ENCODE results near the gene LTB4R. TPM values are rescaled to one million over a fixed set of nuclear protein-coding genes. Genes with fewer than 3 reads are reported as not detected.

LTB4R gene
- total RNA-seq, 2 experiments from 2014 or later: 10.6 to 11.4 TPM

DNA sequence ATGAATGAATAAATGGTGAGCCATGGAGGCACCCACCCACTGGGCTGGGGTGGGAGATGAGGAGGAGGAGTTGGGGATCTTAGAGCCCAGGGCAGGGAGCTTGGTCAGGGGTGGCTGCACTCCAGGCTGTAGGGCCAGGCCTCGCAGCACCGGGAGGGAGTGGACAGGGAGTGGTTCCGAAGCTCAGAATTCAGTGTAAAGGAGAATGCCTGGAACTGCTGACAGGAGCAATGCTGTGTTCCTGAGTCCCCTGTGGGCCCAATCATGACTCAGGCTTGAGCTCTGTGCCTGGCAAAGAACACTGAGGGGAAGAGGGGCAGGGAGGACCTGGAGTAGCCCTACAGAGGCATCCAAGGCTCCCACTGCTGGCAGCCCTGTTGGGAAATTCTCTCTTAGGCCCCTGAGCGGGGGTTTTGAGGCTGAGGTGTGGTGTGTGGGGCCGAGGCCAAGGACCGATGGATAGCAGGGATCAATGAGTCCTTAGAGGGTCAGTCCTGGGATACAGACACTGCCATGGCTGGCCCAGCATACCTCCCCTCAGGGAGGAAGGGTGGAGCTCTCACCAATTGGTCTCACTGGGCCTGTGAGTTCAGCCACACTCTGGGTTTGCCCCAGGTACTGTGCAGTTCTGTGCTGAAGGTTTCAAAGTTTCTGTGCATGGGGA is 30.4 kb upstream of the LTB4R start:
- H3K27ac Mint-ChIP-seq: peak overlapping the region; percentile 47
- H3K4me1 Mint-ChIP-seq (ENCODE audit: low read depth): peaks cover 44% of the 10 kb centered on the region
- no peak for DNase-seq
- no peaks in the 10 kb centered on the region for H3K9me3 Mint-ChIP-seq
- CTCF ChIA-PET: interaction anchor here (1.1 to 10.8 kb wide), 10 partner anchors 9 to 156 kb away, joined by 3 to 154 read pairs (median 8); partner anchors contain the start of genes CIDEB, DHRS1, NOP9 and TINF2
- H3K36me3 Mint-ChIP-seq (ENCODE audit: low read depth): peaks cover 3% of the 10 kb centered on the region
- no peak overlapping the region for H3K4me3 Mint-ChIP-seq
- H3K27me3 Mint-ChIP-seq (ENCODE audit: low read depth): no peaks in the 10 kb centered on the region
- intact Hi-C loops (cut with micrococcal nuclease): no loop called here

DNA sequence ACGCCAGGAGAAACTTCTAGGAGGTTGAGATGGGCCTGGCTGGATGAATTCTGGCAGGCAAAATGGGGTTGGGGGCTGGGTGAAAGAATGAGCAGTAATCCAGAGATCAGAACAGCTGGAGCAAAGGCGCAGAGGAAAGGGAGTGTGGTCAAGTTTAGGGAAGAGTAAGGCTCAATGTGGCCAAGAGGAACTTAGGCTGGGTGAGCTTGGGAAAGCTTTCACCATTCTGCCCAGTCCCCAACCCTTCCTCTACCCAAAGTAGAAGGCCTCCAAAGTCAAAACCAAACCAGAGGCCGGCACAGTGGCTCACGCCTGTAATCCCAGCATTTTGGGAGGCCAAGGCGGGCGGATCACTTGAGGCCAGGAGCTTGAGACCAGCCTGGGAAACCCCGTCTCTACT is 29.7 kb upstream of the LTB4R start:
- peaks cover 42% of the 10 kb centered on the region for H3K4me1 Mint-ChIP-seq (ENCODE audit: low read depth)
- peaks cover 3% of the 10 kb centered on the region for H3K36me3 Mint-ChIP-seq (ENCODE audit: low read depth)
- intact Hi-C loops (cut with micrococcal nuclease): no loop called here
- CTCF ChIA-PET: interaction anchor here (1.2 to 10.8 kb wide), 7 partner anchors 9 to 39 kb away, joined by 3 to 154 read pairs (median 31); partner anchors contain the start of genes CIDEB, DHRS1, NOP9 and RABGGTA
- H3K27ac Mint-ChIP-seq: no peak overlapping the region
- DNase-seq: no peak
- no peaks in the 10 kb centered on the region for H3K27me3 Mint-ChIP-seq (ENCODE audit: low read depth)
- no peak overlapping the region for H3K4me3 Mint-ChIP-seq
- H3K9me3 Mint-ChIP-seq: no peaks in the 10 kb centered on the region

DNA sequence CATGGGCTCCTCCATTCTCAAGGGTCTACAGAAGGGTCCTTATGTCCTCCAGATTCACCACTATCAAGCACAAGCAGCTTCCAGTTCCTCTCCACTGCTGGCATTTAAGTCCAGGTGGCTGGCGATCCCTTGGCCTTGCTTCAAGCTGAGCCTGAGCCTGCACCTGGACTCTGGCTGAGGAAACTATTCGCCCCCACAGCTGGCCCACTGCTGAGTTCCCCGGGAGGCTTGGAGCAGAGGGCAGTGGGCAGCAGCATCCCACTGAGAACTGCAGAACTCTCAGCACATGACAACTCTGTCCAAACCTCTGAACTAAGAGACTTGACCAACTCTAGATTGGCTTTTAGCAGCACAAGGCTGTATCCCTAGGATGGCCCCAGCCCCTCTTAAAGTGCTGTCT is 28.6 kb upstream of the LTB4R start:
- intact Hi-C loops (cut with micrococcal nuclease): no loop called here
- no peak overlapping the region for H3K27ac Mint-ChIP-seq
- no peaks in the 10 kb centered on the region for H3K27me3 Mint-ChIP-seq (ENCODE audit: low read depth)
- H3K4me1 Mint-ChIP-seq (ENCODE audit: low read depth): peaks cover 33% of the 10 kb centered on the region
- CTCF ChIA-PET: interaction anchor here (1.6 to 10.8 kb wide), 6 partner anchors 9 to 40 kb away, joined by 4 to 154 read pairs (median 24); partner anchors contain the start of genes CIDEB, DHRS1, NOP9 and RABGGTA
- H3K4me3 Mint-ChIP-seq: no peak overlapping the region
- no peaks in the 10 kb centered on the region for H3K9me3 Mint-ChIP-seq
- no peak for DNase-seq
- peaks cover 3% of the 10 kb centered on the region for H3K36me3 Mint-ChIP-seq (ENCODE audit: low read depth)

DNA sequence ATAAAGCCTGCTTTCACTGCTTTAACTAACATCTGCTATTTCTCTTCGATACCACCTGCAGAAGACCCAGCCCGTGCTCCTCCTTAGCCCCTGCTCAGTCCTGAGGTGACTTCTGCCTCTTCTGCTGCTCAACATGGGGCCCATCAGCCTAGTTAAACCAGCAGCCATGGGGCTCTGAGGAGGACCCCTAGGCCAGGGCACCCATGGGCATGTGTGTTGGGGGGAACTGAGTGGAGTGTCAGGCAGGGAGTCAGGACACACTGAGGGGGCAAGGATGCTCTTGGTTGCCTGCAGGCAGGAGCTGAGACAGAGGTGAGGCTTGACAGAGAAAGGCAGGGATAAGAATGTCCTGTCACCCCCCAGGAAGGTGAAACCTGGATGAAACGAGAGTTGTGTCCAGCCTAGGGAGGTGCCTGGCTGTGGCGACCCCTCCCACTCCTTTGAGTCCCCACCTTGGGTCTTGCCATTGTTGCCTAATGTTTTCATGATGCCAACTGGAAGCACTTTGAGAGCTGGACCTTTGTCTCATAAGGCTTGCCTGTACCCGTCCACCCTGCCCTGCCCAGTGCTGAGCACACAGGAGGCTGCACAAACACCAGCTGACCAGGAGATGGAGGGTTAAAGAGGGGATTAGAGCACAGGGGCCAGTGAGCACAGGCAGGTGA is 27.4 kb upstream of the LTB4R start:
- DNase-seq: no peak
- peaks cover 1% of the 10 kb centered on the region for H3K36me3 Mint-ChIP-seq (ENCODE audit: low read depth)
- no peak overlapping the region for H3K27ac Mint-ChIP-seq
- CTCF ChIA-PET: interaction anchor here (1.4 to 10.8 kb wide), 6 partner anchors 10 to 41 kb away, joined by 6 to 154 read pairs (median 24); partner anchors contain the start of genes CIDEB, DHRS1, NOP9 and TINF2
- no peak overlapping the region for H3K4me3 Mint-ChIP-seq
- H3K27me3 Mint-ChIP-seq (ENCODE audit: low read depth): no peaks in the 10 kb centered on the region
- no peaks in the 10 kb centered on the region for H3K9me3 Mint-ChIP-seq
- intact Hi-C loops (cut with micrococcal nuclease): no loop called here
- peaks cover 26% of the 10 kb centered on the region for H3K4me1 Mint-ChIP-seq (ENCODE audit: low read depth)

DNA sequence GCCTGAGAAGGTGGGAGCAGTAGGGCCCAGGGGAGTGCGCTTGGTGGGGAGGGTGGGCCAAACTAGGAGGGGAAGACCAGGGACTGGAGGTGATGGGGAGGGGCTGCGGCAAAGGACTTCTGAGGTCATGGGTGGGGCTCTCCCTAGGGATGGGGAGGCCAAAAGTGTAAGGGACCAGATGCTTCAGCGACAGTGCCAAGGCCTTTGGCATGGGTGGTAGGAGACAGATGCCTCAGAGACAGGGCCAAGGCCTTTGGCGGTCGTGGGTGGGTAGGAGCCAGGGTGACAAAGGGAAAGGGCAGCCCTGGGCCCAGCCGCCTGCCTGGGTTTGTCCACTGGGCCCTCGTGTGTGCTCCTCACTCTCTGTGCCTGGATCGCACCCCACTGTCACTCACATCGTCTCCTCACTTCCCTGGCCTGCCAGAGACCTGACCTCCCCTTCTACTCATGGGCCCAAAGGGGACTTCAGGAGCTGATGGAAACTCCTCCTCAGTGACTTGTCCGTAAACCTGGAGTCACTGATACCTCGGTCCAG is 26.7 kb upstream of the LTB4R start:
- no peaks in the 10 kb centered on the region for H3K9me3 Mint-ChIP-seq
- DNase-seq: no peak

DNA sequence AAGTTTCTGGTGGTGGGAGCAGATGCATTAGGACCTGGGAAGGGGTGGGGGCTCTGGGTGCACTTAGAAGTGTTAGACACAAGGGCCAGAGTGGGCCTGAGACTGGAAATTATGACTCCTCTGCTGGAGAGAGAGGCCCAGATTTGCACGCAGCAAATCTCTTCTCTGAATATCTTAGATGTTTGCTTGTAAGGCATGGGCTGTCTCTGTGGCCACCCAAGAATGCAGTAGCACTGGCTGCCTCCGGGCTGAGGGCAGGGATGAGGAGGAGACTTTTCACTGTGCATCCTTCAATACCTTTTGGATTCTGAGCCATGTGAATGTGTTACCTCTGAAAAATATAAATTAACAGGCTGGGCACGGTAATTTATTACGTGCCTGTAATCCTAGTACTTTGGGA is 26.0 kb upstream of the LTB4R start:
- intact Hi-C loops (cut with micrococcal nuclease): no loop called here
- Mint-ChIP-seq H3K9me3 (no peaks in the 10 kb centered on the region), H3K27me3 (ENCODE audit: low read depth) (no peaks in the 10 kb centered on the region), H3K4me1 (ENCODE audit: low read depth) (peaks cover 25% of the 10 kb centered on the region), H3K27ac (no peak overlapping the region), H3K4me3 (no peak overlapping the region), H3K36me3 (ENCODE audit: low read depth) (peaks cover 6% of the 10 kb centered on the region)
- CTCF ChIA-PET: interaction anchor here (1.4 kb wide), 1 partner anchor 12 kb away, joined by 6 read pairs; no protein-coding TSS in a partner anchor
- DNase-seq: no peak

More for the DNA sequence above, 26.7 kb upstream of the LTB4R start:
- intact Hi-C loops (cut with micrococcal nuclease): no loop called here
- Mint-ChIP-seq H3K27me3 (ENCODE audit: low read depth) (no peaks in the 10 kb centered on the region), H3K4me1 (ENCODE audit: low read depth) (peaks cover 25% of the 10 kb centered on the region), H3K4me3 (no peak overlapping the region), H3K36me3 (ENCODE audit: low read depth) (peaks cover 1% of the 10 kb centered on the region), H3K27ac (no peak overlapping the region)
- CTCF ChIA-PET: interaction anchor here (1.4 to 7.9 kb wide), 3 partner anchors 10 to 23 kb away, joined by 6 to 39 read pairs (median 9); partner anchors contain the start of gene CIDEB

DNA sequence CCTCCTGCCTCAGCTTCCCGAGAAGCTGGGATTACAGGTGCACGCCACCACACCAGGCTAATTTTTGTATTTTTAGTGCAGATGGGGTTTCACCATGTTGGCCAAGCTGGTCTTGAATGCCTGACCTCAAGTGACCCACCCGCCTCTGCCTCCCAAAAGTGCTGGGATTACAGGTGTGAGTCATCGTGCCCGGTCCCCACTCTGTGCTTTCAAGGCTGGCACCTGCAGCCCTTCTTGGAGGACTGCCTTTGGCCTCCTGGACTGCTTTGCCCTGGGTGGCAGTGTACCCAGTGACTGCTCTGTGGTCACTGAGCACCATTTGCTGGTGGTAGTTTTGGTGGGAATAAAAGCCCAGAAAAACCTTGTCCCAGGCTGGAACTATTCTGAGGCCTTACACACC is 24.3 kb upstream of the LTB4R start:
- peaks cover 25% of the 10 kb centered on the region for H3K4me1 Mint-ChIP-seq (ENCODE audit: low read depth)
- CTCF ChIA-PET: interaction anchor here (0.7 to 1.5 kb wide), 4 partner anchors 10 to 22 kb away, joined by 3 to 4 read pairs (median 4); no protein-coding TSS in a partner anchor
- H3K4me3 Mint-ChIP-seq: no peak overlapping the region
- no peak overlapping the region for H3K27ac Mint-ChIP-seq
- no peaks in the 10 kb centered on the region for H3K27me3 Mint-ChIP-seq (ENCODE audit: low read depth)
- H3K36me3 Mint-ChIP-seq (ENCODE audit: low read depth): peaks cover 16% of the 10 kb centered on the region
- DNase-seq: no peak
- no peaks in the 10 kb centered on the region for H3K9me3 Mint-ChIP-seq
- intact Hi-C loops (cut with micrococcal nuclease): no loop called here

DNA sequence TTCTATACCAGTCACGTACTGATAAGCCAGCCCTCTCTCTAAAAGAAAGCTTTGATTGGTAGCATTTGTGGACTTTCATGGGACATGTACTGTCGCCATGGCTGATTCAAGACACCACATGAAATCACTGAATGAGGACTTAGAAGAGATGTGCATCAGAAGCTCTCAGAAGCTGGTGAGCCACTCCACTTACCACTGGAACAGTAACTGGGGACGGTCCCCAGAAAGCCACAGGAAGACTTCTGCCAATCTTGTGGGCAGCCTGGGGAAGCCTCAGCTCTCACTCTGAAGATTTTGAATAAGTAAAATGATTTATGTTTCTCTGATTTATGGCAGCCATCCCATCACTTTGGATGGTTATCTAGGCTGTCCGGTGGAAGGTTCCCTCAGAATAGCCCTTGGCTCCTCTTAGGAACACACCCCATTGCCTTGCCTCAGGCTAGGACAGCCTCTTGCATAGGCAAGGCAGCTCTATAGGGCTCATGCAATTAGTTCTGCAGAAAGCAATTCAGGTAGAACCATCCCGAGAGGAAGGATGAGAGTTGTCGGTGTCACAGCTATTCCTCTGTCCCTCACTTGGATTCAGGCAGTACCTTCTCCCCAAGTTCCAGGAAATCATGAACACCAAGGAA is 21.5 kb upstream of the LTB4R start:
- H3K27me3 Mint-ChIP-seq (ENCODE audit: low read depth): no peaks in the 10 kb centered on the region
- H3K27ac Mint-ChIP-seq: peak overlapping the region; percentile 75
- H3K9me3 Mint-ChIP-seq: no peaks in the 10 kb centered on the region
- DNase-seq: peak; percentile 93
- no peak overlapping the region for H3K4me3 Mint-ChIP-seq
- H3K4me1 Mint-ChIP-seq (ENCODE audit: low read depth): peaks cover 25% of the 10 kb centered on the region
- CTCF ChIA-PET: interaction anchor here (0.9 to 5.4 kb wide), 9 partner anchors 8 to 142 kb away, joined by 3 to 49 read pairs (median 12); partner anchors contain the start of genes CIDEB, LTB4R, LTB4R2 and RABGGTA
- intact Hi-C loops (cut with micrococcal nuclease): loop anchor here (1.0 to 2.0 kb wide), 4 partner anchors 10 to 175 kb away; partner anchors contain the start of genes DCAF11, NRL and TINF2
- H3K36me3 Mint-ChIP-seq (ENCODE audit: low read depth): peaks cover 19% of the 10 kb centered on the region

DNA sequence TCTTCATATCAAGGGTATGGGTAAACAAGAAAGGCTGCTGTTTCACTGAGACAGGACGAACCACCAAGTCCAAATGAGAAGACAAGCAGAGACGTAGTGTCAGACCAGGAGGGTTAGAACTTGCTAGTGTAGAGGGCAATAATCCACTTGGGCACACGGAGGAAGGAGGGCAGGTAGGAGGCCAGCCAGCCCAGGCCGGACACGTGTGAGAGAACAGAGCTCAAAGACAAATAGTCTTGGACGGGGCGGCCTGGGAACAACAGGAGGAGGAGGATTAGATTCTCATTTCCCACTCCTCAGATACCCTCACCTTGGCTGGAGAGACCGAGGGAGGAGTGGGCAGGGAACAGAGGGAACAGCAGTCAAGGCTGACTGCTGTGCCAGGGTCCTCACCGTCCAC is 20.6 kb upstream of the LTB4R start:
- CTCF ChIA-PET: interaction anchor here (0.8 to 5.4 kb wide), 10 partner anchors 7 to 141 kb away, joined by 3 to 49 read pairs (median 10); partner anchors contain the start of genes CIDEB, LTB4R, LTB4R2 and MDP1
- no peak for DNase-seq
- intact Hi-C loops (cut with micrococcal nuclease): no loop called here
- Mint-ChIP-seq H3K4me3 (no peak overlapping the region), H3K27ac (no peak overlapping the region), H3K4me1 (ENCODE audit: low read depth) (peaks cover 25% of the 10 kb centered on the region), H3K36me3 (ENCODE audit: low read depth) (peaks cover 19% of the 10 kb centered on the region), H3K9me3 (no peaks in the 10 kb centered on the region), H3K27me3 (ENCODE audit: low read depth) (no peaks in the 10 kb centered on the region)

DNA sequence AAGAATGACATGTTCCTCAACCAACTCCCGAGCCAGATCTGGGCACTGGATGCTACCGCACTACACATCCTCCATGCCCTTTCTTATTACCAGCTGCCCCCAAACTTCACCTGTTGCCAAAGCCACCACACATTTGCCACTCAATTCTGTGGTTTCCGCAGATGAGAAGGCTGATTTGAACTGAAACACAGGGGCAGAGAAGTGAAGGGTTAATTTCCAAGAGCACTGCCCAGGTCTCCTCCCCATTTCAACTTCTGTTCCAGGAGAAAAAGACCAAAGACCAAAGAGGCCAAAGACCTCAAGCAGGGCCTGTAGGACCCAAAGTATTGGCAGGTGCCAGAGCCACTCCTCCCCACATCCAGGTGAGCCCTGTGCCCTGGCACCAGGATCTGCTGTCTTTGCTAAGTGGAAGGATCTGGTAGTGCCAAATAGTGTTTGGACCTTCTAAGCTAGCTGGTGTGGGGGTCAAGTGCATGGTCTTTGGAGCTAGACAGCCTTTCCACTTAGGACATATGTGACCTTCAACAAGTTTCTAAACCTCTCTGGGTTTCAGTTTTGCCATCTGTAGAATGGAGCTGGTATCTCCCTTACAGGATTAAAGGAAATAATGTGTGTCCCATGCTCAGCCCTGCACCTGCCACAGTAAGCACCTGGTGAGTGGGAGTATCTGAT is 19.7 kb upstream of the LTB4R start:
- H3K36me3 Mint-ChIP-seq (ENCODE audit: low read depth): peaks cover 21% of the 10 kb centered on the region
- no peaks in the 10 kb centered on the region for H3K9me3 Mint-ChIP-seq
- no peak for DNase-seq
- H3K4me3 Mint-ChIP-seq: no peak overlapping the region
- no peak overlapping the region for H3K27ac Mint-ChIP-seq
- H3K4me1 Mint-ChIP-seq (ENCODE audit: low read depth): peaks cover 32% of the 10 kb centered on the region
- intact Hi-C loops (cut with micrococcal nuclease): no loop called here
- CTCF ChIA-PET: interaction anchor here (0.6 to 5.4 kb wide), 7 partner anchors 11 to 74 kb away, joined by 3 to 49 read pairs (median 28); partner anchors contain the start of genes CIDEB, LTB4R, LTB4R2 and RABGGTA
- H3K27me3 Mint-ChIP-seq (ENCODE audit: low read depth): no peaks in the 10 kb centered on the region

DNA sequence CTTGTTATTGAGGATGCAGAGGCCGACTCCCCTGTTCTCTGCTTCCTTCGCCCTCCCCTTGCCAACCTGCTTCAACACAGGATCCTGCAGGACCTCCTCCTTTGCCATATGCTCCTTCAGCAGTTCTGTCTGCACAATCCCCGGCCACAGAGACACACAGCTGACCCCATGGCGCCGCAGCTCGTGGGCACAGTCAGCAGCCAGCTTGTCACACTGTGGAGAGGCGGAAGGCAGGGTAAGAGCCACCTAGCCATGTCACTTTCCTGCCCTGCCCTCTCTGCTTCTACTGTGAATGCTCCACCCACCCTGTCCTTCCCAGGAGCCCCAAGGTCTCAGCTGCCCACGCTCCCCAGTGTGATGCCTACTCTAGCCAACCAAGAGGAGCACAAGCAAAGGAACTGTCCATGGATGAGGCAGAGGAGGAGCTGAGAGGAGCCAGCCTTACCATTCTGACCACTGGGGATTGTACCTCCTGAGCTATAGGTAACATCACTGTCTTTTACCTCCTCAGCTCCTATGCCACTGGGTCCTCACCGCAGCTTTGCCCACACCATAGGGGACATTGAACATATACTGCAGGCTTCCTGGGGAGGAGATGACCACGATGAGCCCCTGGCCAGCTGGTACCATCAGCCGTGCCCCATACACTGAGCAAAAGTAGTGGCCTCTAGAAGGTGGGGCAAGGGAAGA is 19.0 kb upstream of the LTB4R start:
- intact Hi-C loops (cut with micrococcal nuclease): no loop called here
- no peak overlapping the region for H3K27ac Mint-ChIP-seq

More for the DNA sequence above, 19.0 kb upstream of the LTB4R start:
- no peak for DNase-seq
- Mint-ChIP-seq H3K4me1 (ENCODE audit: low read depth) (peaks cover 39% of the 10 kb centered on the region), H3K27me3 (ENCODE audit: low read depth) (no peaks in the 10 kb centered on the region), H3K9me3 (no peaks in the 10 kb centered on the region), H3K4me3 (no peak overlapping the region), H3K36me3 (ENCODE audit: low read depth) (peaks cover 23% of the 10 kb centered on the region)
- CTCF ChIA-PET: interaction anchor here (0.6 to 5.4 kb wide), 6 partner anchors 12 to 144 kb away, joined by 3 to 49 read pairs (median 21); partner anchors contain the start of genes CIDEB, LTB4R, LTB4R2 and TINF2

Measured in activated naive CD4-positive, alpha-beta T cell treated with anti-CD3 and anti-CD28 coated beads for 36 hours (primary cell).